Aorta (tissue), 5 donors: ENCODE measurements around the gene DYSF. TPM values are rescaled to one million over a fixed set of nuclear protein-coding genes. Genes with fewer than 3 reads are reported as not detected.
A peak's percentile ranks its signal among the peaks of the same experiment; 100 is the strongest.

ENCODE experiments used
- ATAC-seq: fragments of 200-7000 bp; cut with Tn5 transposase; one replicate; pipeline ENCODE4 v1.9.1; 2022; ENCODE audit warnings: moderate library complexity; ENCODE audit not compliant: low FRiP score
- DNase-seq, 2 donors: peaks; one replicate each; pipeline ENCODE4 v3.0.0-alpha.2; 2020
- H3K27ac ChIP-seq, 2 donors: one replicate each; pipeline ENCODE4 v1.5.1; 2013; ENCODE audit warnings: low read length in 2 of 2, mild to moderate bottlenecking in 2 of 2, moderate library complexity in 2 of 2, control low read depth in 1 of 2, inconsistent platforms in 1 of 2, low read depth in 1 of 2
- H3K27me3 ChIP-seq, 2 donors: one replicate each; pipeline ENCODE4 v1.6.1; 2013; ENCODE audit warnings: control low read depth in 1 of 2, low read length in 1 of 2, mild to moderate bottlenecking in 1 of 2, moderate library complexity in 1 of 2; ENCODE audit not compliant: insufficient read depth in 2 of 2, control insufficient read depth in 1 of 2
- H3K36me3 ChIP-seq, 2 donors: one replicate each; pipeline ENCODE4 v1.6.1; 2013; ENCODE audit warnings: control low read depth in 1 of 2, low read length in 1 of 2, mild to moderate bottlenecking in 1 of 2; ENCODE audit not compliant: insufficient read depth in 2 of 2, control insufficient read depth in 1 of 2
- H3K4me1 ChIP-seq, 2 donors: one replicate each; pipeline ENCODE4 v1.6.1; 2013; ENCODE audit warnings: low read length in 2 of 2, control low read depth in 1 of 2, mild to moderate bottlenecking in 1 of 2, moderate library complexity in 1 of 2; ENCODE audit not compliant: insufficient read depth in 2 of 2, control insufficient read depth in 1 of 2
- H3K4me3 ChIP-seq, 2 donors: one replicate each; pipeline ENCODE4 v1.5.1; 2013; ENCODE audit warnings: low read length in 2 of 2, control low read depth in 1 of 2, mild to moderate bottlenecking in 1 of 2
- H3K9me3 ChIP-seq: one replicate; pipeline ENCODE4 v1.6.1; 2013; ENCODE audit warnings: mild to moderate bottlenecking, low read length; ENCODE audit not compliant: control insufficient read depth
- WGBS, 2 donors: extraction: QIAGEN DNeasy Blood & Tissue Kit; methylation state at CpG; one replicate each; pipeline ENCODE4 v1.1.7; 2013; 5-methylcytosine and 5-hydroxymethylcytosine counted together
- intact Hi-C, 2 donors: fragments of 100-400 bp; cut with DNase I; formaldehyde crosslinking; loops; one replicate each; pipeline versions ENCODE4 v1.14.2 to v1.15.0; 2022
- polyA plus RNA-seq, 2 donors: library from polyadenylated mRNA; stranded (reverse); fragments of 200-250 nt; gene quantifications; one replicate each; pipeline ENCODE4 v1.2.3, GENCODE V29; 2013
- total RNA-seq, 2 donors: library from RNA; stranded (reverse); fragmentation: NEBNext Ultra II Directional; extraction: Animal tissue kit (Norgen Biotek cat#: 25700); gene quantifications; one replicate each; pipeline ENCODE4 v1.2.1, GENCODE V29; 2021
- donor health status: healthy with polysubstance abuse.
- donor health status: Bipolar disorder and iron deficiency.
- donor health status: DM: no; HTN: no; CAD: no.
- donor health status: DM: no; HTN: no; CAD: no.
- donor health status: DM: yes; HTN: yes; CAD: no.

DYSF gene
- total and polyA plus RNA-seq, 4 donors = 3.1 to 28.8 (median 17.5) TPM

DNA sequence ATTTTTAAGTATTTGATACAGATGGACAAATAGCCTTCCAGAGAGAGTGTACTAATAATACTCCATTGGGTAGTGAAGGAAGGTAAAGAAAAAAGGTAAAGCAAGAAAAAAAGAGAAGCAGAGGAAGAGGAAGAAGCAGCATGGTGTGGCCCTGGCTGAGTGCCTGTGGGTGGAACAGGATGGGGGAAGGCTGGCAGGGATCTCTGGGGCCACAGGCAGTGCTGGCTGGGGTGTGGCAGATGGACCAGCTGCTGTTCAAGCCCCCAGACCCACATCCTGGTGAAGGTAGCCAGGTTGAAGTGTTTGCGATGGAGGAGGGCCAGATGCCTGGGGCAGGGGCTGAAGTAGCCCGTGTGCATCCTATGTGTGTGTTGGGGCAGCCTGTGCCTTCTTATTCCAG is 79.0 kb downstream of the DYSF start:
- ATAC-seq (no peak), DNase-seq (peak in 1 of 2 donors; percentile 30)
- Histone ChIP-seq H3K27ac (no peak overlapping the region), H3K36me3 (no peaks in the 10 kb centered on the region), H3K27me3 (no peaks in the 10 kb centered on the region), H3K4me1 (no peaks in the 10 kb centered on the region), H3K9me3 (no peaks in the 10 kb centered on the region), H3K4me3 (no peak overlapping the region)
- intact Hi-C loops = loop anchor here in 1 of 2 donors (10.0 kb wide), 1 partner anchor 1042 kb away; no protein-coding TSS in a partner anchor
- WGBS, 2 donors = 74 to 90% methylated on average over 2 of the region's 2 CpGs

DNA sequence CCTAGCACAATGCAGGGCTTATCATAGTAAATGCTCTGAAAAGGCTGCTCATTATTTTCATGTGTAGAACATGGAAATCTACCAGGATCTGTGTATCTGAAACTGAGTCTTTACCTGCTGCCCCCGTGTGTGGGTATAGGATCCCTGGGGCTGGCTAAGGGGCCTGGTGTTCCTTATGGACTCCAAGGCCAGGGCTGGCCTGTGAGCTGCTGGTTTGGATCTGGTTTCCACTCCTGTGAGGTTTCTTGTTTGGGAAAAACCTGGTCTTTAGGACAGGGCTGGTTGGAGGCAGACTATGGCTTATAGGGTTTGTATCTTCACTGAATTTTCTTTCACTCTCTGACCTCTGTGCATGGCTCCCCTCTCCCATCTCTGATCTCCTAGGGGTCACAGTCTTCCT is 80.8 kb downstream of the DYSF start:
- DNase-seq (no peak), ATAC-seq (no peak)
- Histone ChIP-seq H3K9me3 (no peaks in the 10 kb centered on the region), H3K4me3 (no peak overlapping the region), H3K27ac (no peak overlapping the region), H3K36me3 (no peaks in the 10 kb centered on the region), H3K27me3 (no peaks in the 10 kb centered on the region), H3K4me1 (no peaks in the 10 kb centered on the region)
- WGBS, 2 donors = 96 to 97% methylated on average over 1 of the region's 1 CpG
- intact Hi-C loops = loop anchor here in 1 of 2 donors (10.0 kb wide), 1 partner anchor 1041 kb away; no protein-coding TSS in a partner anchor

DNA sequence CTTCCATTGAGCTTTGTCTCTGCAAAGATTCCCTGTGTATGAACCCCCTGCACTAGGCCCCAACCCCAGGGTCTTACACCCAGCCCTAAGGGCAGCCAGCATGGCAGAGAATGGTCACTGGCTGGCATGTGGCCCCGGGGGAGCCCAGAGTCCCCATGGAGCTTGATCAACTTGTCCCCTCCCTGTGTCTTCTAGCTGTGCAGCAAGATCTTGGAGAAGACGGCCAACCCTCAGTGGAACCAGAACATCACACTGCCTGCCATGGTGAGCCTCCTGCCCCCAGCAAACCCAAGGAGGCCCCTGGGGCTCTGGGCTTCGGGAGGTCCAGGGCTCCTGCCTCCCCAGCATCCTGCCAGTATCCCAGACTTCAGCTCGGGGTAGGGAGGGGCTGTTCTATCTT is 81.5 kb downstream of the DYSF start:
- H3K4me3 ChIP-seq = no peak overlapping the region
- no peaks in the 10 kb centered on the region for H3K27me3 ChIP-seq
- H3K4me1 ChIP-seq = no peaks in the 10 kb centered on the region
- WGBS, 2 donors = 93 to 96% methylated on average over 4 of the region's 4 CpGs
- no peaks in the 10 kb centered on the region for H3K36me3 ChIP-seq
- no peak for ATAC-seq
- no peak overlapping the region for H3K27ac ChIP-seq
- DNase-seq = no peak
- intact Hi-C loops = loop anchor here in 1 of 2 donors (10.0 kb wide), 1 partner anchor 1040 kb away; no protein-coding TSS in a partner anchor
- no peaks in the 10 kb centered on the region for H3K9me3 ChIP-seq

DNA sequence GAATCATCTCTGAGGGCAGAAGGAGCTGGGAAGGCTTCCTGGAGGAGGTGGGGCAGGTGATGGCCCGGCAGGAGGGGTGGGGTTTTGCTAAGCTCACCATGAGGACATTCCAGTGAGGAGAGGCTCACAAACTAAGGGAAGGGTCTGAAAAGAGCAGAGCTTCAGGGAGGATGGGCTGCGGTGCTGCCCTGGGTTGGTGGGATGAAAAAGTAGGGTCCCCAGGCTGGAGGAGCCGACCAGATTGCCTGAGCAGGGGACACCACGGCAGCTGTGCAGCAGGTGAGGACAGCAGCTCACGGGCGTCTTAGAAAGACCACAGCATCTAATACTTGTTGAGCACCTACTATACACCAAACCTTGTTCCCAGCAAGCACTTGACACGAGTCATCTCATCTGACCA is 82.2 kb downstream of the DYSF start:
- Histone ChIP-seq H3K36me3 (no peaks in the 10 kb centered on the region), H3K4me3 (no peak overlapping the region), H3K27me3 (no peaks in the 10 kb centered on the region), H3K4me1 (no peaks in the 10 kb centered on the region), H3K27ac (no peak overlapping the region), H3K9me3 (no peaks in the 10 kb centered on the region)
- intact Hi-C loops = loop anchor here in 1 of 2 donors (10.0 kb wide), 1 partner anchor 1039 kb away; no protein-coding TSS in a partner anchor
- DNase-seq (no peak), ATAC-seq (no peak)
- WGBS, 2 donors = 91 to 95% methylated on average over 7 of the region's 7 CpGs

DNA sequence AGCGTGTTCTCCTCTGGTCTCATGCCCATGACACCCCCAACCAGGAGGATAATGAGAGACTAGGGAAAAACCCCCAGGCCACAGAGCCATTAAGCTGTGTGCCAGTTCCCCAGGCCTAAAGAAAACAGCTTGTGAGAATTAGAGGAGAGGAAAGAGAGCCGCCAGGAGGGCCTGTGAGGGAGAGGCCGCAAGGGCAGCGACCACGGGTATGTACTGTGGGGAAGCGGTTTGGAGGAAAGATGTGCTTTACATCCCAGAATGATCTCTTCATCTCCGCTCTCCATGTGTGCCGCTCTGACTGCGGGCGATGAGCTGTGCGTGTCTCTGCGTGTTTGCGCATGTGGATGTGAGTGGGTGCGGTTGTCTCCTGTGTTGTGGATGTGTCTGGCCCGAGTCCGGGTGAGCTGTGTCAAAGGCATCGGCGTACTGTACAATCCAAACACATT is 82.9 kb downstream of the DYSF start:
- no peaks in the 10 kb centered on the region for H3K4me1 ChIP-seq
- H3K27me3 ChIP-seq = no peaks in the 10 kb centered on the region
- H3K9me3 ChIP-seq = no peaks in the 10 kb centered on the region
- H3K36me3 ChIP-seq = no peaks in the 10 kb centered on the region
- ATAC-seq (no peak), DNase-seq (peak in 1 of 2 donors; percentile 67)
- no peak overlapping the region for H3K27ac ChIP-seq
- intact Hi-C loops = loop anchor here in 1 of 2 donors (10.0 kb wide), 1 partner anchor 1039 kb away; no protein-coding TSS in a partner anchor
- WGBS, 2 donors = 91 to 94% methylated on average over 18 of the region's 18 CpGs
- no peak overlapping the region for H3K4me3 ChIP-seq

DNA sequence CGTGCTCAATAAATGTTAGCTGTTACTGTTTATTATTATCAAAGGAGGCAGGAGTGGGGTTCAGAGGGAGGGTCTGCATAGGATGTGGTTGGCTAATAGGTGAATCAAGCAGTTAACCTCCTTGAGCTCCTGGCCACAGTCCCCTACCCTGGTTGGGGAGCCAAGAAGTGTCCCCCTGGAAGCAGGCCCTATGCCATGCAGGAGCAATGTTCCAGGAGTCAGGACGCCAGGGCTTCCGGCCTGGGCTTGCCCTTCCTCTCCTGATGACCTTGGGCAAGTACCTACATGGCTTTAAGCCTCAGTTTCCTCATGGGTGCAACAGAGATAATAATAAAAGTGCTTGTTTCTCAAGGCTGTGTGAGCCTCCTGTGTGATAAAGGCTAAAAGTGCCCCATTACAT is 84.9 kb downstream of the DYSF start:
- no peak for DNase-seq

DNA sequence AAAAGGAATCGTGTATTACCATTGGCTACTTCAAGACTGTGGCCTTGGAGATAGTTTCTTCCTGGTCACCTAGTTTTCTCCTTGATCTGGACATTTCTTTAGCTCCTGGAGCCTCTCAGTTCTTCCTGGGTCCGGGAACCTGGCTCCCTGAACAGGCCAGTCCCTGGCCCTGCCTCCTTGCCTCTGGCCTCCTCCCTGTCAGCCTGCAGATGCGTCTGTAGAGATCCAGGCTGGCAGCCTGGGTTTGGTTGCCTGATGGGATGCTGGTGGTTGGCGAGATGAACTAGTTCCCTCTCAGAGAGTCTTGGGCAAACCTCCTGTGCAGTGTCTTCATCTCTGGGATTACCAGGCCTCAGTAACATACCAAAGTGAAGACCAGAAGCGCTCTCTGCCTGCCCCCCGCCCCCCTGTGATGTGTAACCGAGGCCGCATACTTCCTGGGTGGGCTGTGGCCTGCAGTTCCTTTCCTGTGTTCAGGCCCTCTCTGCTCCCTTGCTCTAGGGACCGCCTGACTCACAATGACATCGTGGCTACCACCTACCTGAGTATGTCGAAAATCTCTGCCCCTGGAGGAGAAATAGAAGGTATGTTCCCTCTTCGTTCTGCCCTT is 85.4 kb downstream of the DYSF start:
- intact Hi-C loops = loop anchor here in 1 of 2 donors (10.0 kb wide), 1 partner anchor 1036 kb away; no protein-coding TSS in a partner anchor
- no peaks in the 10 kb centered on the region for H3K36me3 ChIP-seq
- 91 to 92% methylated on average over 12 of the region's 12 CpGs for WGBS, 2 donors

More for the DNA sequence above, 84.9 kb downstream of the DYSF start:
- no peak overlapping the region for H3K4me3 ChIP-seq
- no peaks in the 10 kb centered on the region for H3K9me3 ChIP-seq
- H3K27me3 ChIP-seq = no peaks in the 10 kb centered on the region
- no peaks in the 10 kb centered on the region for H3K4me1 ChIP-seq
- intact Hi-C loops = loop anchor here in 1 of 2 donors (10.0 kb wide), 1 partner anchor 1037 kb away; no protein-coding TSS in a partner anchor
- WGBS, 2 donors = 92 to 93% methylated on average over 3 of the region's 3 CpGs
- H3K36me3 ChIP-seq = no peaks in the 10 kb centered on the region
- H3K27ac ChIP-seq = no peak overlapping the region
- ATAC-seq = no peak

DNA sequence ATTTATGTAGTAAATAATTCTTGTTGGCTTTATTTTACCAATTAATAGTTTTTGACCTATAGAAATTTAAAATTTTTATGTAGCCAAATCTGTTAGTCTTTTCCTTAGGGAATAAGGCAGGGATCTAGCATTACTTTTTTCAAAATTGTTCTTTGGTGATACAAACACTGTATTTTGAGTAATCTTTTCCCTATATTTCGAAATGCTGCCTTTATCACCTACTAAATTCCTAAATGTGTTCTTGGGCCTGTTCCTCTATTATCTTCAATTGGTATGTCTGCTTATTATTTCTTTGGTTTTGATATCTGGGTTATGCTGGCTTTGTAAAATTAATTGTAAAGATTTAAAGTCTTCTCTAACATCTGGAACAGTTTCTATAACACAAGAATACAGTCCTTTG is 87.5 kb downstream of the DYSF start:
- Histone ChIP-seq H3K27me3 (no peaks in the 10 kb centered on the region), H3K4me3 (no peak overlapping the region), H3K9me3 (no peaks in the 10 kb centered on the region), H3K27ac (no peak overlapping the region), H3K36me3 (no peaks in the 10 kb centered on the region), H3K4me1 (no peaks in the 10 kb centered on the region)
- WGBS, 2 donors = 94% methylated on average over 1 of the region's 1 CpG
- ATAC-seq = no peak
- no peak for DNase-seq
- intact Hi-C loops = loop anchor here (10.0 kb wide), 3 partner anchors 154 to 1034 kb away; no protein-coding TSS in a partner anchor

More for the DNA sequence above, 85.4 kb downstream of the DYSF start:
- H3K27ac ChIP-seq = no peak overlapping the region
- ATAC-seq = no peak
- H3K4me1 ChIP-seq = no peaks in the 10 kb centered on the region
- H3K9me3 ChIP-seq = no peaks in the 10 kb centered on the region
- H3K27me3 ChIP-seq = no peaks in the 10 kb centered on the region
- DNase-seq = no peak
- H3K4me3 ChIP-seq = no peak overlapping the region
